ENCODE measurements around the gene FBXL13. TPM values are rescaled to one million over a fixed set of nuclear protein-coding genes. Genes with fewer than 3 reads are reported as not detected.
"Not testable (repeated sequence)": the region's sequence is repeated elsewhere in the genome, so short reads cannot be mapped to it uniquely, and the experiment has no call there.

Gene FBXL13
- total RNA-seq, 4 donors from 2014 or later: 0.20 to 3.5 (median 1.8) TPM

GRCh38 chr7:102966465-102966864 lies 108.1 kb downstream of the FBXL13 start:
- TF ChIP-seq CTCF (IDR thresholded peaks at IDR 0.05) (no peak), POLR2A (IDR thresholded peaks at IDR 0.05) (no peak)
- Histone ChIP-seq H3K27ac (no peak overlapping the region), H3K4me3 (no peak overlapping the region), H3K27me3 (no peaks in the 10 kb centered on the region), H3K36me3 (no peaks in the 10 kb centered on the region), H3K9me3 (no peaks in the 10 kb centered on the region), H3K4me1 (no peaks in the 10 kb centered on the region)
- DNase-seq (ENCODE audit: low spot score in 2 of 2): no peak
- WGBS, 2 donors: 52 to 56% methylated on average over 2 of the region's 2 CpGs

GRCh38 chr7:102961993-102962392 lies 112.6 kb downstream of the FBXL13 start:
- H3K4me1 ChIP-seq; H3K27me3 ChIP-seq; H3K27ac ChIP-seq; H3K4me3 ChIP-seq; H3K9me3 ChIP-seq; H3K36me3 ChIP-seq; DNase-seq (ENCODE audit: low spot score in 2 of 2): not testable (repeated sequence)
- WGBS, 2 donors: 82% methylated on average over 1 of the region's 2 CpGs

GRCh38 chr7:102958004-102958403 lies 116.6 kb downstream of the FBXL13 start:
- H3K27ac ChIP-seq: not testable (repeated sequence)

GRCh38 chr7:102954359-102954758 lies 120.2 kb downstream of the FBXL13 start:
- H3K4me1 ChIP-seq; H3K36me3 ChIP-seq; DNase-seq (ENCODE audit: low spot score in 2 of 2); H3K27me3 ChIP-seq; H3K4me3 ChIP-seq; H3K27ac ChIP-seq: not testable (repeated sequence)
- peaks cover 0 to 39% (median 3%) of the 10 kb centered on the region in 4 donors for H3K9me3 ChIP-seq
- WGBS, 2 donors: 79 to 97% methylated on average over 4 of the region's 4 CpGs

More at GRCh38 chr7:102958004-102958403, 116.6 kb downstream of the FBXL13 start:
- not testable (repeated sequence) for H3K4me1 ChIP-seq; H3K4me3 ChIP-seq; DNase-seq (ENCODE audit: low spot score in 2 of 2); H3K36me3 ChIP-seq; H3K27me3 ChIP-seq
- WGBS, 2 donors: 95 to 97% methylated on average over 3 of the region's 3 CpGs
- H3K9me3 ChIP-seq: peaks cover 0 to 34% (median 3%) of the 10 kb centered on the region in 4 donors

- Histone ChIP-seq H3K27ac (no peak overlapping the region), H3K36me3 (peaks cover 0 to 5% (median 0%) of the 10 kb centered on the region in 3 donors), H3K9me3 (peaks cover 0 to 39% (median 3%) of the 10 kb centered on the region in 4 donors), H3K4me1 (no peaks in the 10 kb centered on the region), H3K27me3 (no peaks in the 10 kb centered on the region), H3K4me3 (no peak overlapping the region)
- DNase-seq (ENCODE audit: low spot score in 2 of 2): no peak
- TF ChIP-seq EP300 (IDR thresholded peaks at IDR 0.05) (no peak), POLR2A (IDR thresholded peaks at IDR 0.05) (no peak), CTCF (IDR thresholded peaks at IDR 0.05) (no peak)
Measured at GRCh38 chr7:102953406-102953805, 121.2 kb downstream of the FBXL13 start.

GRCh38 chr7:102951839-102952238 lies 122.8 kb downstream of the FBXL13 start:
- peaks cover 0 to 37% (median 3%) of the 10 kb centered on the region in 4 donors for H3K9me3 ChIP-seq

More at GRCh38 chr7:102951839-102952238, 122.8 kb downstream of the FBXL13 start:
- no peaks in the 10 kb centered on the region for H3K27me3 ChIP-seq
- H3K27ac ChIP-seq: no peak overlapping the region
- no peaks in the 10 kb centered on the region for H3K4me1 ChIP-seq
- 94 to 96% methylated on average over 3 of the region's 3 CpGs for WGBS, 2 donors
- no peak for DNase-seq (ENCODE audit: low spot score in 2 of 2)
- no peak overlapping the region for H3K4me3 ChIP-seq
- no peak for TF ChIP-seq EP300 (IDR thresholded peaks at IDR 0.05)
- no peak for TF ChIP-seq CTCF (IDR thresholded peaks at IDR 0.05)
- no peak for TF ChIP-seq POLR2A (IDR thresholded peaks at IDR 0.05)
- peaks cover 0 to 5% (median 0%) of the 10 kb centered on the region in 3 donors for H3K36me3 ChIP-seq
